IPS-18a (cell line): ENCODE measurements around the gene NUP214.

ENCODE experiments used
- H3K27ac ChIP-seq: one replicate; pipeline ENCODE4 v1.5.1; 2013; ENCODE audit warnings: low read length
- H3K27me3 ChIP-seq: one replicate; pipeline ENCODE4 v1.6.1; 2013; ENCODE audit warnings: mild to moderate bottlenecking, low read length; ENCODE audit not compliant: control insufficient read depth, insufficient read depth
- H3K36me3 ChIP-seq: one replicate; pipeline ENCODE4 v1.6.1; 2013; ENCODE audit warnings: low read depth, low read length; ENCODE audit not compliant: control insufficient read depth
- H3K4me1 ChIP-seq: one replicate; pipeline ENCODE4 v1.6.1; 2013; ENCODE audit warnings: low read depth, low read length; ENCODE audit not compliant: control insufficient read depth
- H3K4me3 ChIP-seq: one replicate; pipeline ENCODE4 v1.5.1; 2013; ENCODE audit warnings: low read length
- H3K9ac ChIP-seq: one replicate; pipeline ENCODE4 v1.6.1; 2013; ENCODE audit warnings: mild to moderate bottlenecking, low read length, moderate library complexity
- H3K9me3 ChIP-seq: one replicate; pipeline ENCODE4 v1.6.1; 2013; ENCODE audit warnings: low read depth, low read length; ENCODE audit not compliant: control insufficient read depth

NUP214 gene

GRCh38 chr9:131279196-131279862 lies 153.9 kb downstream of the NUP214 start:
- no peak overlapping the region for H3K27ac ChIP-seq
- peaks cover 6% of the 10 kb centered on the region for H3K4me1 ChIP-seq
- no peak overlapping the region for H3K4me3 ChIP-seq
- no peak overlapping the region for H3K9ac ChIP-seq
- H3K9me3 ChIP-seq, result no peaks in the 10 kb centered on the region
- H3K36me3 ChIP-seq, result no peaks in the 10 kb centered on the region
- H3K27me3 ChIP-seq, result peaks cover 34% of the 10 kb centered on the region

GRCh38 chr9:131279863-131280570 lies 154.6 kb downstream of the NUP214 start:
- H3K4me1 ChIP-seq, result peaks cover 6% of the 10 kb centered on the region
- no peak overlapping the region for H3K9ac ChIP-seq
- H3K27me3 ChIP-seq, result peaks cover 34% of the 10 kb centered on the region
- H3K36me3 ChIP-seq, result no peaks in the 10 kb centered on the region
- H3K9me3 ChIP-seq, result no peaks in the 10 kb centered on the region
- no peak overlapping the region for H3K27ac ChIP-seq
- no peak overlapping the region for H3K4me3 ChIP-seq

GRCh38 chr9:131280660-131281059 lies 155.3 kb downstream of the NUP214 start:
- H3K27ac ChIP-seq, result no peak overlapping the region
- no peak overlapping the region for H3K4me3 ChIP-seq
- peaks cover 27% of the 10 kb centered on the region for H3K27me3 ChIP-seq
- peaks cover 6% of the 10 kb centered on the region for H3K4me1 ChIP-seq
- no peaks in the 10 kb centered on the region for H3K9me3 ChIP-seq
- H3K9ac ChIP-seq, result no peak overlapping the region
- no peaks in the 10 kb centered on the region for H3K36me3 ChIP-seq

- no peaks in the 10 kb centered on the region for H3K36me3 ChIP-seq
- H3K27ac ChIP-seq, result no peak overlapping the region
- peaks cover 21% of the 10 kb centered on the region for H3K27me3 ChIP-seq
- H3K4me3 ChIP-seq, result no peak overlapping the region
- no peaks in the 10 kb centered on the region for H3K9me3 ChIP-seq
- H3K4me1 ChIP-seq, result no peaks in the 10 kb centered on the region
- H3K9ac ChIP-seq, result no peak overlapping the region
Measured at GRCh38 chr9:131281119-131281965, 156.0 kb downstream of the NUP214 start.

- peak overlapping the region; percentile 56 for H3K4me3 ChIP-seq
- H3K27me3 ChIP-seq, result peaks cover 18% of the 10 kb centered on the region
- H3K9me3 ChIP-seq, result no peaks in the 10 kb centered on the region
- no peak overlapping the region for H3K9ac ChIP-seq
- H3K4me1 ChIP-seq, result no peaks in the 10 kb centered on the region
- H3K27ac ChIP-seq, result no peak overlapping the region
- H3K36me3 ChIP-seq, result no peaks in the 10 kb centered on the region
Measured at GRCh38 chr9:131282175-131282574, 156.8 kb downstream of the NUP214 start.

GRCh38 chr9:131282688-131283422 lies 157.5 kb downstream of the NUP214 start:
- H3K4me1 ChIP-seq, result no peaks in the 10 kb centered on the region
- H3K4me3 ChIP-seq, result peak overlapping the region; percentile 56
- H3K36me3 ChIP-seq, result no peaks in the 10 kb centered on the region
- H3K9me3 ChIP-seq, result no peaks in the 10 kb centered on the region
- H3K27me3 ChIP-seq, result peaks cover 18% of the 10 kb centered on the region
- no peak overlapping the region for H3K9ac ChIP-seq
- no peak overlapping the region for H3K27ac ChIP-seq
